Adrenal gland (tissue), 12 donors: ENCODE measurements around the gene LRFN2. TPM values are rescaled to one million over a fixed set of nuclear protein-coding genes. Genes with fewer than 3 reads are reported as not detected.

Source experiments
- DNase-seq, 7 donors: peaks; one replicate each; pipeline ENCODE4 v3.0.0-alpha.2; 2019 to 2020
- H3K27ac ChIP-seq, 5 donors: fragments of 200-600 bp; sonication (generic) in 4 of 5; 1 replicate in 3 of 5; 2 replicates in 2 of 5; pipeline versions ENCODE4 v1.5.1 to v1.8.0; 2016 to 2020; ENCODE audit warnings: mild to moderate bottlenecking in 1 of 5
- H3K27me3 ChIP-seq: fragments of 200-600 bp; 2 replicates; pipeline ENCODE4 v1.8.0; 2021
- H3K36me3 ChIP-seq, 2 donors: fragments of 200-600 bp; replicated peaks in 1 of 2; 1 replicate in 1 of 2; 2 replicates in 1 of 2; pipeline versions ENCODE4 v1.5.1 to v1.8.0; 2018 to 2022
- H3K4me1 ChIP-seq, 2 donors: fragments of 200-600 bp; replicated peaks in 1 of 2; 1 replicate in 1 of 2; 2 replicates in 1 of 2; pipeline versions ENCODE4 v1.5.1 to v1.8.0; 2018 to 2021
- H3K4me3 ChIP-seq, 4 donors: fragments of 200-600 bp; sonication (generic) in 3 of 4; one replicate each; pipeline ENCODE4 v1.5.1; 2016 to 2018
- H3K9me3 ChIP-seq, 3 donors: fragments of 200-600 bp; sonication (generic) in 1 of 3; replicated peaks in 1 of 3; 1 replicate in 2 of 3; 2 replicates in 1 of 3; pipeline versions ENCODE4 v1.5.1 to v1.8.0; 2016 to 2021
- CTCF ChIP-seq, 6 experiments: fragments of 450-650 bp in 4 of 6; fragments of 200-600 bp in 2 of 6; sonication (generic) in 1 of 6; IDR thresholded peaks; 1 replicate in 5 of 6; 2 replicates in 1 of 6; pipeline versions ENCODE4 v1.5.1 to v1.8.0; 2016 to 2021; ENCODE audit warnings: antibody characterized with exemption in 6 of 6, mild to moderate bottlenecking in 2 of 6, moderate library complexity in 1 of 6
- POLR2A ChIP-seq, 2 donors: fragments of 450-650 bp; IDR thresholded peaks; one replicate each; pipeline ENCODE4 v1.6.1; 2017; ENCODE audit warnings: antibody characterized with exemption in 2 of 2, mild to moderate bottlenecking in 2 of 2, moderate library complexity in 1 of 2
- WGBS, 4 donors: extraction: QIAGEN DNeasy Blood & Tissue Kit in 2 of 4; methylation state at CpG; one replicate each; pipeline versions ENCODE4 v1.1.5 to v1.1.7; 2013 to 2017; 5-methylcytosine and 5-hydroxymethylcytosine counted together
- intact Hi-C, 2 donors: fragments of 100-400 bp; cut with DNase I; formaldehyde crosslinking; loops; one replicate each; pipeline versions ENCODE4 v1.14.1 to v1.15.0; 2022 to 2023
- polyA plus RNA-seq, 3 donors: library from polyadenylated mRNA; stranded (reverse); fragments of 200-250 nt in 2 of 3; fragments of 350-450 nt in 1 of 3; fragmentation: Illumina TruSeq in 1 of 3; extraction: RNeasy Lipid Tissue Mini Kit (QIAGEN cat#74804) in 1 of 3; gene quantifications; one replicate each; pipeline ENCODE4 v1.2.3, GENCODE V29; 2013 to 2014
- total RNA-seq, 9 donors: library from RNA; depleted of rRNA in 4 of 9; stranded (reverse); fragments of >200 nt in 4 of 9; fragments of 120-200 nt in 1 of 9; fragmentation: NEBNext Ultra II Directional in 1 of 9; extraction: Animal tissue kit (Norgen Biotek cat#: 25700) in 1 of 9; gene quantifications; one replicate each; pipeline versions ENCODE4 v1.1.0 to v1.2.4, GENCODE V29; 2013 to 2023
- donor health status: healthy with polysubstance abuse.
- donor health status: Bipolar disorder and iron deficiency.
- donor health status: DM: yes; HTN: yes; CAD: no.
- donor health status: DM: no; HTN: no; CAD: no.
- donor health status: DM: no; HTN: no; CAD: no.
- donor health status: DM: yes; HTN: yes; CAD: no.

The LRFN2 gene
- total and polyA plus RNA-seq, 12 donors: 0.03 to 0.74 (median 0.16) TPM; not detected in 3

- 49 to 69% (median 59%) methylated on average over 2 of the region's 2 CpGs for WGBS, 4 donors
Observed at GRCh38 chr6:40369042-40369441, 218.1 kb downstream of the LRFN2 start.

GRCh38 chr6:40362859-40363258 is 224.3 kb downstream of the LRFN2 start:
- no peaks in the 10 kb centered on the region for H3K4me1 ChIP-seq
- H3K36me3 ChIP-seq: no peaks in the 10 kb centered on the region
- no peak for DNase-seq
- H3K27ac ChIP-seq: no peak overlapping the region
- H3K27me3 ChIP-seq: no peaks in the 10 kb centered on the region
- peaks cover 0 to 3% (median 0%) of the 10 kb centered on the region in 3 donors for H3K9me3 ChIP-seq
- no peak overlapping the region for H3K4me3 ChIP-seq
- WGBS, 4 donors: 75 to 92% (median 87%) methylated on average over 4 of the region's 4 CpGs
- intact Hi-C loops: no loop called here
- TF ChIP-seq POLR2A (IDR thresholded peaks at IDR 0.05): no peak
- no peak for TF ChIP-seq CTCF (IDR thresholded peaks at IDR 0.05)

More at GRCh38 chr6:40369042-40369441, 218.1 kb downstream of the LRFN2 start:
- H3K4me1 ChIP-seq: no peaks in the 10 kb centered on the region
- H3K36me3 ChIP-seq: no peaks in the 10 kb centered on the region
- H3K27me3 ChIP-seq: peaks cover 4% of the 10 kb centered on the region
- TF ChIP-seq CTCF (IDR thresholded peaks at IDR 0.05) (no peak), POLR2A (IDR thresholded peaks at IDR 0.05) (no peak)
- H3K9me3 ChIP-seq: peaks cover 0 to 5% (median 3%) of the 10 kb centered on the region in 3 donors
- DNase-seq: no peak
- intact Hi-C loops: no loop called here
- no peak overlapping the region for H3K27ac ChIP-seq
- H3K4me3 ChIP-seq: no peak overlapping the region

- DNase-seq: no peak
- Histone ChIP-seq H3K4me1 (no peaks in the 10 kb centered on the region), H3K9me3 (no peaks in the 10 kb centered on the region), H3K27ac (no peak overlapping the region), H3K36me3 (no peaks in the 10 kb centered on the region), H3K27me3 (no peaks in the 10 kb centered on the region), H3K4me3 (no peak overlapping the region)
- intact Hi-C loops: no loop called here
- TF ChIP-seq CTCF (IDR thresholded peaks at IDR 0.05): no peak
- TF ChIP-seq POLR2A (IDR thresholded peaks at IDR 0.05): no peak
- WGBS, 4 donors: 50 to 65% (median 61%) methylated on average over 2 of the region's 2 CpGs
Observed at GRCh38 chr6:40359808-40360207, 227.4 kb downstream of the LRFN2 start.

- Histone ChIP-seq H3K27ac (no peak overlapping the region), H3K4me1 (no peaks in the 10 kb centered on the region), H3K4me3 (no peak overlapping the region), H3K9me3 (no peaks in the 10 kb centered on the region), H3K27me3 (no peaks in the 10 kb centered on the region), H3K36me3 (no peaks in the 10 kb centered on the region)
- TF ChIP-seq CTCF (IDR thresholded peaks at IDR 0.05): no peak
- no peak for TF ChIP-seq POLR2A (IDR thresholded peaks at IDR 0.05)
- DNase-seq: no peak
- 91 to 96% (median 92%) methylated on average over 5 to 6 of the region's 6 CpGs for WGBS, 4 donors
- intact Hi-C loops: no loop called here
Observed at GRCh38 chr6:40358473-40359460, 228.4 kb downstream of the LRFN2 start.
